SK-N-SH (cell line): ENCODE measurements around the gene CHML. TPM values are rescaled to one million over a fixed set of nuclear protein-coding genes. Genes with fewer than 3 reads are reported as not detected.

Experiments
- CTCF ChIA-PET: fragments of 300-600, 350-600 bp; formaldehyde crosslinking; extraction: SDS; loops from one replicate; lab custom pipeline; 2021; lab: Yijun Ruan, JAX
- POLR2A ChIA-PET: fragments of 350-600 bp; sonication (Branson Sonifier 250); formaldehyde crosslinking; extraction: SDS; loops from one replicate; lab custom pipeline; 2020; ENCODE audit warnings: antibody characterized with exemption, inconsistent platforms; lab: Yijun Ruan, JAX
- DNase-seq: peaks from one replicate; pipeline ENCODE4 v3.0.0; 2012
- H2AFZ ChIP-seq: fragments of 200-600 bp; sonication (generic); 2 replicates; pipeline ENCODE4 v1.8.1; 2016; ENCODE audit warnings: antibody characterized with exemption, mild to moderate bottlenecking, low read depth
- H3F3A ChIP-seq: fragments of 200-600 bp; sonication (generic); replicated peaks from 2 replicates; pipeline ENCODE3; 2016; ENCODE audit warnings: antibody characterized with exemption, mild to moderate bottlenecking; ENCODE audit not compliant: insufficient read depth
- H3K27ac ChIP-seq, 2 experiments: fragments of 200-500 bp in 1 of 2; fragments of 200-600 bp in 1 of 2; sonication (Bioruptor generic) in 1 of 2; sonication (generic), shearing (Covaris generic) in 1 of 2; 2 replicates each; pipeline versions ENCODE4 v1.5.1 to v1.6.1; 2014 to 2016; ENCODE audit warnings: low read depth in 2 of 2, inconsistent platforms in 1 of 2, low read length in 1 of 2, mild to moderate bottlenecking in 1 of 2, mixed read lengths in 1 of 2
- H3K27me3 ChIP-seq: fragments of 200-600 bp; sonication (generic), shearing (Covaris generic); 2 replicates; pipeline ENCODE4 v1.6.1; 2016; ENCODE audit warnings: mixed run types; ENCODE audit not compliant: insufficient read depth
- H3K36me3 ChIP-seq, 2 experiments: fragments of 200-500 bp in 1 of 2; fragments of 200-600 bp in 1 of 2; sonication (Bioruptor generic) in 1 of 2; sonication (generic) in 1 of 2; replicated peaks in 1 of 2; 2 replicates each; pipeline versions ENCODE3 to v1.5.1; 2014 to 2016; ENCODE audit warnings: low read length in 1 of 2, mild to moderate bottlenecking in 1 of 2; ENCODE audit not compliant: insufficient read depth in 2 of 2, control insufficient read depth in 1 of 2
- H3K4me1 ChIP-seq, 2 experiments: fragments of 200-500 bp in 1 of 2; fragments of 200-600 bp in 1 of 2; sonication (Bioruptor generic) in 1 of 2; sonication (generic), shearing (Covaris generic) in 1 of 2; 2 replicates each; pipeline versions ENCODE4 v1.5.1 to v1.6.1; 2014 to 2016; ENCODE audit warnings: low read depth in 1 of 2, low read length in 1 of 2, mixed run types in 1 of 2; ENCODE audit not compliant: insufficient read depth in 2 of 2, control insufficient read depth in 1 of 2
- H3K4me2 ChIP-seq: fragments of 200-600 bp; sonication (generic), shearing (Covaris generic); 2 replicates; pipeline ENCODE4 v1.6.1; 2017; ENCODE audit warnings: mixed run types
- H3K4me3 ChIP-seq, 2 experiments: fragments of 200-500 bp in 1 of 2; fragments of 200-600 bp in 1 of 2; sonication (Bioruptor generic) in 1 of 2; sonication (generic), shearing (Covaris generic) in 1 of 2; 2 replicates each; pipeline versions ENCODE4 v1.5.1 to v1.8.1; 2014 to 2016; ENCODE audit warnings: low read depth in 2 of 2, inconsistent platforms in 1 of 2, low read length in 1 of 2, mild to moderate bottlenecking in 1 of 2, mixed read lengths in 1 of 2, moderate library complexity in 1 of 2
- H3K79me2 ChIP-seq: fragments of 200-600 bp; sonication (generic); 2 replicates; pipeline ENCODE4 v1.8.1; 2017; ENCODE audit warnings: mild to moderate bottlenecking; ENCODE audit not compliant: insufficient read depth
- H3K9ac ChIP-seq: fragments of 200-600 bp; sonication (generic); 2 replicates; pipeline ENCODE4 v1.6.1; 2017; ENCODE audit warnings: mixed run types
- H3K9me2 ChIP-seq: fragments of 200-600 bp; sonication (generic); 2 replicates; pipeline ENCODE4 v1.6.1; 2017; ENCODE audit warnings: mixed run types
- H3K9me3 ChIP-seq: fragments of 200-600 bp; sonication (generic); 2 replicates; pipeline ENCODE4 v1.6.1; 2017; ENCODE audit warnings: mixed run types, mild to moderate bottlenecking, moderate library complexity
- H4K20me1 ChIP-seq: fragments of 200-600 bp; sonication (generic); 2 replicates; pipeline ENCODE4 v1.6.1; 2017; ENCODE audit warnings: mild to moderate bottlenecking, mixed run types; ENCODE audit not compliant: insufficient read depth
- CHD2 ChIP-seq: fragments of 150-350 bp; IDR thresholded peaks from 2 replicates; pipeline ENCODE4 v1.6.1; 2018; ENCODE audit warnings: low read length; ENCODE audit not compliant: partially characterized antibody
- ELF1 ChIP-seq: IDR thresholded peaks from 2 replicates; pipeline ENCODE4 v1.4.0; 2012
- EP300 ChIP-seq, 2 experiments: IDR thresholded peaks; 2 replicates each; pipeline versions ENCODE4 v1.4.0 to v1.6.1; 2012; ENCODE audit warnings: borderline replicate concordance in 1 of 2, low read depth in 1 of 2, low read length in 1 of 2
- FOSL2 ChIP-seq: IDR thresholded peaks from 2 replicates; pipeline ENCODE4 v1.4.0; 2012; ENCODE audit warnings: low read depth, mild to moderate bottlenecking, moderate library complexity, borderline replicate concordance
- GATA2 ChIP-seq: sonication (generic); formaldehyde crosslinking; IDR thresholded peaks from 2 replicates; pipeline ENCODE4 v1.5.0; 2020; ENCODE audit warnings: mild to moderate bottlenecking, missing genetic modification reagents
- MEF2A ChIP-seq: IDR thresholded peaks from 2 replicates; pipeline ENCODE4 v1.4.0; 2012; ENCODE audit warnings: low read depth, borderline replicate concordance
- MXI1 ChIP-seq: IDR thresholded peaks from 2 replicates; pipeline ENCODE4 v1.6.1; 2012; ENCODE audit warnings: mild to moderate bottlenecking, low read depth, low read length, improper control_type of control experiment
- NRF1 ChIP-seq: IDR thresholded peaks from 2 replicates; pipeline ENCODE4 v1.6.1; 2012; ENCODE audit warnings: low read depth, mild to moderate bottlenecking, low read length
- POLR2AphosphoS5 ChIP-seq: IDR thresholded peaks from 2 replicates; pipeline ENCODE4 v1.6.1; 2012; ENCODE audit warnings: low read depth, low read length
- RAD21 ChIP-seq: IDR thresholded peaks from 2 replicates; pipeline ENCODE4 v1.6.1; 2012; ENCODE audit warnings: mild to moderate bottlenecking, low read length
- RCOR1 ChIP-seq: fragments of 150-350 bp; IDR thresholded peaks from 2 replicates; pipeline ENCODE4 v1.6.1; 2017; ENCODE audit warnings: antibody characterized with exemption, low read length
- RFX5 ChIP-seq: IDR thresholded peaks from 2 replicates; pipeline ENCODE4 v1.6.1; 2012; ENCODE audit warnings: mild to moderate bottlenecking, improper control_type of control experiment, low read length
- SIN3A ChIP-seq: IDR thresholded peaks from 2 replicates; pipeline ENCODE4 v1.6.1; 2012; ENCODE audit warnings: low read depth, mild to moderate bottlenecking, low read length, moderate library complexity, borderline replicate concordance
- TEAD4 ChIP-seq: IDR thresholded peaks from 2 replicates; pipeline ENCODE4 v1.4.0; 2012; ENCODE audit warnings: mild to moderate bottlenecking, borderline replicate concordance; ENCODE audit not compliant: insufficient read depth
- YY1 ChIP-seq: IDR thresholded peaks from 2 replicates; pipeline ENCODE4 v1.4.0; 2012; ENCODE audit warnings: low read depth, mild to moderate bottlenecking
- WGBS: methylation state at CpG from one replicate; pipeline ENCODE4 v1.1.6; 2017; ENCODE audit warnings: low lambda C conversion rate; 5-methylcytosine and 5-hydroxymethylcytosine counted together
- polyA plus RNA-seq, 3 experiments: library from polyadenylated mRNA; depleted of rRNA; stranded (reverse); fragments of >200 nt; gene quantifications; 2 replicates each; pipeline ENCODE4 v1.2.3, GENCODE V29; 2012
- TF ChIP-seq, protein P1 (sequence below): IDR thresholded peaks from 2 replicates; pipeline ENCODE4 v1.4.0; 2012; ENCODE audit warnings: low read depth

CHML gene
- polyA plus RNA-seq, 1 of the 3 experiments (the other 2 are of a cell fraction), result 3.0 TPM

DNA sequence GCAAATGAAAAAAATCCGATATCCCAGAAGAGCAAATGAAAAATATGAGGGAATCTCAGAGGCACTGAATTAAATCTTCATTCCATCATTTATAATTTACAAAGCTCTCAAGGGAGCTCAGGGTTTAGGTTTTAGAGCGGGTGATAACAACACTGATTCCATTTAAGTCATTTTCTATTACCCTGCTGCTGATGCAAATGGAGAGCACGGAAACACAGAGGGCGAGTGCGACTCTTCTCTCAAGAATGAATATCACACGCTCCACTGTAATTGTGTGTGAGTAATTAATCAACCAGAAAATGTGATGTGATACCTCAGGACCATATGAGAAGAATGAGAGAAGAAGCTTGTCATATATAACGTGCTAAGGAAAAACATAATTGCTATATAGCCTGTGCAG lies 22.7 kb downstream of the CHML start:
- Histone ChIP-seq H3K36me3 (peaks cover 0 to 2% of the 10 kb centered on the region in 2 experiments), H4K20me1 (no peaks in the 10 kb centered on the region), H3F3A (no peaks in the 10 kb centered on the region), H3K4me2 (no peak overlapping the region), H3K4me1 (peaks cover 0 to 7% of the 10 kb centered on the region in 2 experiments; a peak in 3 of 4 replicates), H3K79me2 (no peaks in the 10 kb centered on the region), H3K27me3 (no peaks in the 10 kb centered on the region), H3K9me2 (no peaks in the 10 kb centered on the region), H3K27ac (no peak overlapping the region), H3K9me3 (no peaks in the 10 kb centered on the region), H3K4me3 (no peak overlapping the region), H2AFZ (no peak overlapping the region), H3K9ac (no peak overlapping the region)
- no peak for DNase-seq
- TF ChIP-seq RFX5 (no peak), RCOR1 (no peak), ELF1 (no peak), FOSL2 (no peak), GATA2 (CRISPR knock-in tag) (no peak), RAD21 (no peak), NRF1 (no peak), EP300 (IDR thresholded peaks at IDR 0.05; ENCODE audit: borderline replicate concordance in 1 of 2, low read depth in 1 of 2, low read length in 1 of 2) (no peak)
- POLR2A ChIA-PET, result no interaction called here
- 98% methylated on average over 7 of the region's 7 CpGs for WGBS
- CTCF ChIA-PET, result interaction anchor here (0.8 to 0.9 kb wide), 2 partner anchors 12 to 87 kb away, joined by 3 read pairs; no protein-coding TSS in a partner anchor

DNA sequence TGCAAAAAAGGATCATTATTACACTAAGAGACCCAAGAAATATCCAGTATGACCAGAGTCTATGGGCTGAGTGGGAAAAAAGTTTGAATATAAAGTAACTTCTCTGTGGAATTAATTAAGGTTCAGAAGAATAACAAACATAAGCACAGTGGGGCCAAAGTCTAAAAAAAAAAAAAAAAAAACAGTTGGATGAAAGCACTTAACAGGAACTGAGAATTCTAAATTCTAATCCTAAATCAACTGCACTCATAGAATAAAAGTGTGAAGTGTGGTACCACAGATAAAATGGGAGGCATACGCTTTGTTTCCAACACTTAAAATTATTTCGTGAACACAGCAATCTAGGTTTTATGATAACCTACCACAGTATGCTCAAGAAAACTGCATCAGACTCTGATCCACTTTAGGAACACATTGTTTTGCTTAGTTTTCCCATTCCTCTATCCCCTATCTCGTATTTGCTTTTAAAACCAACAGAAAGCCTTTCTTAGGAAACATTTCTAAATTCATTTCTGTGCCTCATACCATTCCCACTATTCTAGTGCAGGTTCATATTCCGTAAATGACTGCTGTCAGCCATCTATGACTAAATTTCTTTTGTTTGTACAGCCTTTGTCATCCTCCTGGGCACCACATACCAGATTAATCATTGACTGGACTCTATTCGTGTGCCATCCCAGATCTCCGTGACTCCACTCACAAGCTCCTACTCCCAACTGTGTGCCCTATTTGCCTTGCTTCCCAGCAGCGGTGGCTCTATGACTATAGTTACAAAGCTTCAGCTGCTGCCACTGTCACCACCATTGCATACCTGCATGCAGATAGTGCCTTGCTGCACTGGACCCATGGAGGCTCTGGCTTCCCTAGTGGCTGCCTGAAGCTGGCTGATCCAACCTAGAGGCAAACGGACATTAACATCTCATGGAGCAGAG lies 24.9 kb downstream of the CHML start:
- Histone ChIP-seq H3K27ac (peak overlapping the region in 1 of 2 experiments; percentile 24; a peak in 1 of 4 replicates), H3F3A (no peaks in the 10 kb centered on the region), H3K9me3 (no peaks in the 10 kb centered on the region), H2AFZ (no peak overlapping the region), H3K4me2 (no peak overlapping the region), H4K20me1 (no peaks in the 10 kb centered on the region), H3K27me3 (no peaks in the 10 kb centered on the region), H3K9ac (no peak overlapping the region), H3K79me2 (no peaks in the 10 kb centered on the region), H3K4me1 (peaks cover 0 to 7% of the 10 kb centered on the region in 2 experiments; a peak in 3 of 4 replicates), H3K9me2 (no peaks in the 10 kb centered on the region), H3K4me3 (no peak overlapping the region), H3K36me3 (peaks cover 0 to 2% of the 10 kb centered on the region in 2 experiments)
- 81% methylated on average over 8 of the region's 8 CpGs for WGBS
- TF ChIP-seq RCOR1, result no peak
- TF ChIP-seq CHD2, result no peak
- no peak for TF ChIP-seq POLR2AphosphoS5
- no peak for TF ChIP-seq MEF2A
- no peak for TF ChIP-seq MXI1
- no peak for TF ChIP-seq EP300 (IDR thresholded peaks at IDR 0.05; ENCODE audit: borderline replicate concordance in 1 of 2, low read depth in 1 of 2, low read length in 1 of 2)
- no peak for TF ChIP-seq TEAD4
- no peak for TF ChIP-seq RAD21
- no peak for TF ChIP-seq YY1
- no peak for TF ChIP-seq SIN3A
- TF ChIP-seq, protein P1, sequence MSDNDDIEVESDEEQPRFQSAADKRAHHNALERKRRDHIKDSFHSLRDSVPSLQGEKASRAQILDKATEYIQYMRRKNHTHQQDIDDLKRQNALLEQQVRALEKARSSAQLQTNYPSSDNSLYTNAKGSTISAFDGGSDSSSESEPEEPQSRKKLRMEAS, result no peak
- no peak for DNase-seq
- CTCF ChIA-PET, result interaction anchor here (0.6 to 2.2 kb wide), 5 partner anchors 10 to 230 kb away, joined by 3 to 8 read pairs (median 3); no protein-coding TSS in a partner anchor
- POLR2A ChIA-PET, result no interaction called here
